CD14-positive monocyte (primary cell): Measurements from ENCODE around the gene SGMS1. TPM values are rescaled to one million over a fixed set of nuclear protein-coding genes. Genes with fewer than 3 reads are reported as not detected.

ENCODE experiments used
- DNase-seq, 3 donors: peaks; one replicate each; pipeline ENCODE4 v3.0.0-alpha.2; 2011 to 2022
- H2AFZ ChIP-seq: 2 replicates; pipeline ENCODE4 v1.6.0; 2012; ENCODE audit warnings: mild to moderate bottlenecking, low read depth, low read length, inconsistent platforms; ENCODE audit not compliant: insufficient read depth, poor library complexity, severe bottlenecking
- H3K27ac ChIP-seq, 2 donors: 1 replicate in 1 of 2; 2 replicates in 1 of 2; pipeline ENCODE4 v1.5.1; 2012 to 2013; ENCODE audit warnings: low read length in 2 of 2, control low read depth in 1 of 2, inconsistent platforms in 1 of 2, low read depth in 1 of 2, mild to moderate bottlenecking in 1 of 2
- H3K27me3 ChIP-seq, 2 donors: one replicate each; pipeline versions ENCODE4 v1.6.0 to v1.6.1; 2011 to 2013; ENCODE audit warnings: low read length in 2 of 2; ENCODE audit not compliant: control insufficient read depth in 2 of 2, insufficient read depth in 2 of 2
- H3K36me3 ChIP-seq, 2 donors: replicated peaks in 1 of 2; 1 replicate in 1 of 2; 2 replicates in 1 of 2; pipeline versions ENCODE4 v1.5.1 to v1.6.1; 2012 to 2013; ENCODE audit warnings: low read length in 2 of 2, control low read depth in 1 of 2, inconsistent platforms in 1 of 2, mild to moderate bottlenecking in 1 of 2; ENCODE audit not compliant: insufficient read depth in 2 of 2, control insufficient read depth in 1 of 2
- H3K4me1 ChIP-seq, 2 donors: 1 replicate in 1 of 2; 2 replicates in 1 of 2; pipeline versions ENCODE4 v1.5.1 to v1.6.1; 2012 to 2013; ENCODE audit warnings: low read length in 2 of 2, control low read depth in 1 of 2, inconsistent platforms in 1 of 2, mild to moderate bottlenecking in 1 of 2, moderate library complexity in 1 of 2; ENCODE audit not compliant: insufficient read depth in 2 of 2, control insufficient read depth in 1 of 2
- H3K4me2 ChIP-seq: replicated peaks from 2 replicates; pipeline ENCODE3; 2012; ENCODE audit warnings: low read length, moderate library complexity, mild to moderate bottlenecking; ENCODE audit not compliant: poor library complexity, severe bottlenecking; ENCODE audit errors: extremely low read depth
- H3K4me3 ChIP-seq, 3 experiments: fragments of 200-600 bp in 1 of 3; sonication (generic) in 1 of 3; replicated peaks in 1 of 3; 1 replicate in 2 of 3; 2 replicates in 1 of 3; pipeline ENCODE4 v1.5.1; 2011 to 2013; ENCODE audit warnings: low read length in 3 of 3, mild to moderate bottlenecking in 3 of 3, control low read depth in 2 of 3, low read depth in 2 of 3, inconsistent platforms in 1 of 3, moderate library complexity in 1 of 3
- H3K79me2 ChIP-seq: 2 replicates; pipeline ENCODE4 v1.6.0; 2012; ENCODE audit warnings: mild to moderate bottlenecking, control low read depth, inconsistent platforms, low read length, moderate library complexity; ENCODE audit not compliant: insufficient read depth
- H3K9ac ChIP-seq: 2 replicates; pipeline ENCODE4 v1.6.0; 2017; ENCODE audit warnings: low read length, mild to moderate bottlenecking; ENCODE audit not compliant: insufficient read depth, poor library complexity, severe bottlenecking
- H3K9me3 ChIP-seq, 2 donors: replicated peaks in 1 of 2; 1 replicate in 1 of 2; 2 replicates in 1 of 2; pipeline versions ENCODE4 v1.5.1 to v1.6.1; 2012 to 2013; ENCODE audit warnings: low read length in 2 of 2, control low read depth in 1 of 2; ENCODE audit not compliant: control insufficient read depth in 1 of 2, insufficient read depth in 1 of 2
- H4K20me1 ChIP-seq: 2 replicates; pipeline ENCODE4 v1.6.0; 2012; ENCODE audit warnings: mild to moderate bottlenecking, low read length, control low read depth, moderate library complexity; ENCODE audit not compliant: insufficient read depth
- H3K27ac Mint-ChIP-seq, 7 donors: one replicate each; pipeline ENCODE4 v1.8.0; 2020; ENCODE audit warnings: mild to moderate bottlenecking in 7 of 7, mixed read lengths in 7 of 7, moderate library complexity in 6 of 7, inconsistent platforms in 2 of 7
- H3K27me3 Mint-ChIP-seq, 3 donors: one replicate each; pipeline ENCODE4 v1.8.0; 2021 to 2022; ENCODE audit warnings: low read depth in 3 of 3, mild to moderate bottlenecking in 3 of 3, mixed read lengths in 3 of 3, moderate library complexity in 3 of 3, inconsistent platforms in 1 of 3
- H3K36me3 Mint-ChIP-seq, 2 donors: one replicate each; pipeline ENCODE4 v1.8.0; 2020; ENCODE audit warnings: mixed read lengths in 2 of 2, inconsistent platforms in 1 of 2, mild to moderate bottlenecking in 1 of 2
- H3K4me1 Mint-ChIP-seq: one replicate; pipeline ENCODE4 v1.8.0; 2020; ENCODE audit warnings: mild to moderate bottlenecking, mixed read lengths
- H3K4me3 Mint-ChIP-seq, 2 donors: one replicate each; pipeline ENCODE4 v1.8.0; 2020; ENCODE audit warnings: mild to moderate bottlenecking in 2 of 2, mixed read lengths in 2 of 2, moderate library complexity in 1 of 2
- H3K9me3 Mint-ChIP-seq, 7 donors: one replicate each; pipeline ENCODE4 v1.8.0; 2020 to 2022; ENCODE audit warnings: mixed read lengths in 7 of 7, mild to moderate bottlenecking in 6 of 7, moderate library complexity in 6 of 7, inconsistent platforms in 2 of 7
- WGBS: methylation state at CpG from one replicate; pipeline ENCODE4 v1.1.5; 2013; ENCODE audit warnings: missing lambda C conversion rate; ENCODE audit not compliant: insufficient coverage; 5-methylcytosine and 5-hydroxymethylcytosine counted together
- intact Hi-C, 2 donors: fragments of 100-400 bp; cut with micrococcal nuclease; formaldehyde crosslinking; loops; one replicate each; pipeline versions ENCODE4 v1.15.0 to v1.15.1; 2023
- polyA plus RNA-seq, 3 donors: library from polyadenylated mRNA; depleted of rRNA in 1 of 3; unstranded in 2 of 3; stranded (reverse) in 1 of 3; fragments of 300-500 nt in 2 of 3; fragments of >200 nt in 1 of 3; fragmentation: Illumina TruSeq in 2 of 3; gene quantifications; 1 replicate in 2 of 3; 2 replicates in 1 of 3; pipeline ENCODE4 v1.2.3, GENCODE V29; 2012 to 2021
- TF ChIP-seq, protein P1 (sequence below): fragments of 200-600 bp; IDR thresholded peaks from one replicate; pipeline ENCODE4 v1.8.0; 2022; ENCODE audit warnings: antibody characterized with exemption, mild to moderate bottlenecking

SGMS1 gene
- polyA plus RNA-seq, 3 donors = 19.5 to 20.6 (median 20.4) TPM

DNA sequence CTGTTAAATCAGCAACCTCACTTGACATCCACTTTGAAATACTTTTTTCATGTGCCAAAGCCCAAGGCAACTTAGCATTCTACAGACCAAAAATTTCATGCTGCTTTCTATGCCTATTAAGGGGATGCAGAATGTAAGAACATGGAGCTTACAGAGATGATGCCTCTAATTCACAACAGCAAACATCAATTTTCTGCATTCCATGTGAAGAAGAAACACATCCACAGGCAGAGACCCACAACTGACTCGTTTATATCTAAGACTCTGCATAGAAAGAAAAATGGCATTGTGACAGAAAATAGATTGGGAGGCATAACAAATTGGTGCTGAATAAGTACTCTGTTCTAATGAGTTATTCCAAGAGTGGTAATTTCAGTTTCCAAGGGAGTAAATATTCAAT, 107.6 kb downstream of the SGMS1 start:
- Mint-ChIP-seq H3K9me3 (no peaks in the 10 kb centered on the region), H3K4me3 (no peak overlapping the region), H3K36me3 (peaks cover 19 to 23% of the 10 kb centered on the region in 2 donors), H3K27me3 (no peaks in the 10 kb centered on the region), H3K4me1 (peaks cover 3% of the 10 kb centered on the region), H3K27ac (no peak overlapping the region)
- Histone ChIP-seq H4K20me1 (peaks cover 15% of the 10 kb centered on the region), H3K9ac (no peak overlapping the region), H3K79me2 (no peaks in the 10 kb centered on the region), H3K4me2 (no peak overlapping the region), H2AFZ (no peak overlapping the region), H3K36me3 (peaks cover 0 to 6% of the 10 kb centered on the region in 2 donors), H3K4me1 (no peaks in the 10 kb centered on the region), H3K27ac (no peak overlapping the region), H3K27me3 (no peaks in the 10 kb centered on the region), H3K9me3 (no peaks in the 10 kb centered on the region), H3K4me3 (no peak overlapping the region)
- TF ChIP-seq, protein P1, sequence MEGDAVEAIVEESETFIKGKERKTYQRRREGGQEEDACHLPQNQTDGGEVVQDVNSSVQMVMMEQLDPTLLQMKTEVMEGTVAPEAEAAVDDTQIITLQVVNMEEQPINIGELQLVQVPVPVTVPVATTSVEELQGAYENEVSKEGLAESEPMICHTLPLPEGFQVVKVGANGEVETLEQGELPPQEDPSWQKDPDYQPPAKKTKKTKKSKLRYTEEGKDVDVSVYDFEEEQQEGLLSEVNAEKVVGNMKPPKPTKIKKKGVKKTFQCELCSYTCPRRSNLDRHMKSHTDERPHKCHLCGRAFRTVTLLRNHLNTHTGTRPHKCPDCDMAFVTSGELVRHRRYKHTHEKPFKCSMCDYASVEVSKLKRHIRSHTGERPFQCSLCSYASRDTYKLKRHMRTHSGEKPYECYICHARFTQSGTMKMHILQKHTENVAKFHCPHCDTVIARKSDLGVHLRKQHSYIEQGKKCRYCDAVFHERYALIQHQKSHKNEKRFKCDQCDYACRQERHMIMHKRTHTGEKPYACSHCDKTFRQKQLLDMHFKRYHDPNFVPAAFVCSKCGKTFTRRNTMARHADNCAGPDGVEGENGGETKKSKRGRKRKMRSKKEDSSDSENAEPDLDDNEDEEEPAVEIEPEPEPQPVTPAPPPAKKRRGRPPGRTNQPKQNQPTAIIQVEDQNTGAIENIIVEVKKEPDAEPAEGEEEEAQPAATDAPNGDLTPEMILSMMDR = no peak
- no CpG with 5 or more reads among the region's 1 CpG for WGBS
- no peak for DNase-seq
- intact Hi-C loops = no loop called here

DNA sequence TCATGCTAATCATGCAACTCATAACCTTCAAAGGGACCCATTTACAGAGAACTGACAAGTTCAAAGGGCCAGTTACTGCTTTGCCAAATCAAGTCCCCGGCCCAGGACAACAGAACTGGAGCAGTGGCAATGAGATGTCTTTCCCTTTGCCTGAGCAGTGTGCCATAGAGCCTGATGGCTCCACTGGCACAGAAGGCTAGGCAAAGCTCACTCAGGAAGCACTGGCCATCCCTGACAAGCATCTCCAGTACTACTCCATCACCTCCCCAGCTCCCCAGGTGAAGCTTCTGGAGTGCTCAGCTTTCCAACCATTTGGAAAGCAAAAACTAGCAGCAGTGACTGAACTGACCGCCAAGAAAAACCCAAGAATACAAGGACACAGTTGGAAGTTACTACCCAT, 108.3 kb downstream of the SGMS1 start:
- Histone ChIP-seq H3K4me1 (no peaks in the 10 kb centered on the region), H3K27ac (no peak overlapping the region), H3K4me3 (no peak overlapping the region), H3K79me2 (no peaks in the 10 kb centered on the region), H3K27me3 (no peaks in the 10 kb centered on the region), H3K9me3 (no peaks in the 10 kb centered on the region), H3K4me2 (no peak overlapping the region), H3K36me3 (peaks cover 0 to 6% of the 10 kb centered on the region in 2 donors), H3K9ac (no peak overlapping the region), H4K20me1 (peaks cover 10% of the 10 kb centered on the region), H2AFZ (no peak overlapping the region)
- Mint-ChIP-seq H3K27ac (no peak overlapping the region), H3K27me3 (no peaks in the 10 kb centered on the region), H3K4me1 (peaks cover 3% of the 10 kb centered on the region), H3K4me3 (no peak overlapping the region), H3K36me3 (peaks cover 19 to 27% of the 10 kb centered on the region in 2 donors), H3K9me3 (no peaks in the 10 kb centered on the region)
- TF ChIP-seq, protein P1 = no peak
- WGBS = 100% methylated on average over 2 of the region's 2 CpGs
- no peak for DNase-seq
- intact Hi-C loops = no loop called here
